SK-N-MC (cell line): ENCODE measurements around the gene PHPT1.
"Not testable (repeated sequence)": the region's sequence is repeated elsewhere in the genome, so short reads cannot be mapped to it uniquely, and the experiment has no call there.

ENCODE experiments used
- EZH2 ChIP-seq: fragments of 200-600 bp; sonication (generic); IDR thresholded peaks from one replicate; pipeline ENCODE4 v1.6.1; 2017; ENCODE audit warnings: antibody characterized with exemption
- FOXP2 ChIP-seq: optimal IDR thresholded peaks from 2 replicates; pipeline ENCODE3; 2011; ENCODE audit warnings: mild to moderate bottlenecking, moderate library complexity; ENCODE audit not compliant: insufficient read depth; ENCODE audit errors: extremely low read length, control extremely low read depth
- POLR2AphosphoS5 ChIP-seq: IDR thresholded peaks from 2 replicates; pipeline ENCODE4 v1.6.1; 2012; ENCODE audit warnings: mild to moderate bottlenecking, low read depth, low read length, borderline replicate concordance

DNA sequence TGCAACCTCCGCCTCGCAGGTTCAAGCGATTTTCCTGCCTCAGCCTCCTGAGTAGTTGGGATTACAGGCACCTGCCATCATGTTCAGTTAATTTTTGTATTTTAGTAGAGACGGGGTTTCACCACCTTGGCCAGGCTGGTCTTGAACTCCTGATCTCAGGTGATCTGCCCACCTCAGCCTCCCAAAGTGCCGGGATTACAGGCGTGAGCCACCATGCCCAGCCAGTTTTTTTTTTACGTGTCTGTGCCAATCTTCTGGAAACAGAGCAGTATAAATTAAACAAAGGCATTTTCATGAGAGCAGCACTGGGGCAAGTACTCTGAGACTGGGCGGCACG is 33.7 kb downstream of the PHPT1 start:
- TF ChIP-seq POLR2AphosphoS5, EZH2, FOXP2: not testable (repeated sequence)
